Measurements from ENCODE around the gene TMPRSS4. TPM values are rescaled to one million over a fixed set of nuclear protein-coding genes. Genes with fewer than 3 reads are reported as not detected.

The TMPRSS4 gene
- total and polyA plus RNA-seq, 7 donors: 0.12 to 0.47 TPM; not detected in 5

- Histone ChIP-seq H3K9me3 (no peaks in the 10 kb centered on the region), H3K27me3 (ENCODE audit: insufficient read depth in 3 of 3, low read length in 2 of 3) (peaks cover 0 to 1% (median 0%) of the 10 kb centered on the region in 3 donors), H3K27ac (no peak overlapping the region), H3K4me1 (no peaks in the 10 kb centered on the region), H3K4me3 (no peak overlapping the region), H3K36me3 (ENCODE audit: insufficient read depth in 1 of 2, low read depth in 1 of 2) (no peaks in the 10 kb centered on the region)
- TF ChIP-seq CTCF (IDR thresholded peaks at IDR 0.05): no peak
- 73 to 88% (median 79%) methylated on average over 2 of the region's 2 CpGs for WGBS, 3 donors
- ATAC-seq: no peak
- intact Hi-C loops (cut with DNase I): no loop called here
- DNase-seq: no peak
Observed at GRCh38 chr11:118136341-118136740, 59.5 kb downstream of the TMPRSS4 start.

GRCh38 chr11:118136801-118137200 is 59.9 kb downstream of the TMPRSS4 start:
- intact Hi-C loops (cut with DNase I): no loop called here
- Histone ChIP-seq H3K9me3 (no peaks in the 10 kb centered on the region), H3K4me3 (no peak overlapping the region), H3K36me3 (ENCODE audit: insufficient read depth in 1 of 2, low read depth in 1 of 2) (no peaks in the 10 kb centered on the region), H3K27me3 (ENCODE audit: insufficient read depth in 3 of 3, low read length in 2 of 3) (peaks cover 0 to 1% (median 0%) of the 10 kb centered on the region in 3 donors), H3K27ac (no peak overlapping the region), H3K4me1 (no peaks in the 10 kb centered on the region)
- 39 to 56% (median 54%) methylated on average over 9 to 10 of the region's 10 CpGs for WGBS, 3 donors
- no peak for DNase-seq
- no peak for ATAC-seq
- no peak for TF ChIP-seq CTCF (IDR thresholded peaks at IDR 0.05)

GRCh38 chr11:118138839-118139420 is 62.1 kb downstream of the TMPRSS4 start:
- Histone ChIP-seq H3K27me3 (ENCODE audit: insufficient read depth in 3 of 3, low read length in 2 of 3) (peaks cover 0 to 1% (median 0%) of the 10 kb centered on the region in 3 donors), H3K36me3 (ENCODE audit: insufficient read depth in 1 of 2, low read depth in 1 of 2) (no peaks in the 10 kb centered on the region), H3K27ac (no peak overlapping the region), H3K4me3 (no peak overlapping the region), H3K9me3 (no peaks in the 10 kb centered on the region), H3K4me1 (no peaks in the 10 kb centered on the region)
- no peak for TF ChIP-seq CTCF (IDR thresholded peaks at IDR 0.05)
- WGBS, 3 donors: 63 to 65% (median 63%) methylated on average over 9 to 10 of the region's 10 CpGs
- no peak for ATAC-seq
- intact Hi-C loops (cut with DNase I): no loop called here
- DNase-seq: no peak

- intact Hi-C loops (cut with DNase I): no loop called here
- WGBS, 3 donors: 36 to 52% (median 40%) methylated on average over 1 of the region's 1 CpG
- ATAC-seq: no peak
Observed at GRCh38 chr11:118139578-118139977, 62.7 kb downstream of the TMPRSS4 start.

More at GRCh38 chr11:118139578-118139977, 62.7 kb downstream of the TMPRSS4 start:
- Histone ChIP-seq H3K27me3 (ENCODE audit: insufficient read depth in 3 of 3, low read length in 2 of 3) (peaks cover 0 to 1% (median 0%) of the 10 kb centered on the region in 3 donors), H3K4me1 (no peaks in the 10 kb centered on the region), H3K4me3 (no peak overlapping the region), H3K36me3 (ENCODE audit: insufficient read depth in 1 of 2, low read depth in 1 of 2) (no peaks in the 10 kb centered on the region), H3K9me3 (no peaks in the 10 kb centered on the region), H3K27ac (no peak overlapping the region)
- TF ChIP-seq CTCF (IDR thresholded peaks at IDR 0.05): no peak
- DNase-seq: no peak

Measured in psoas muscle (tissue), 8 donors.